Fibroblast of lung (primary cell): Measurements from ENCODE around the gene CGNL1. TPM values are rescaled to one million over a fixed set of nuclear protein-coding genes. Genes with fewer than 3 reads are reported as not detected.

Source experiments
- DNase-seq, 2 donors: peaks; one replicate each; pipeline versions ENCODE4 v3.0.0 to v3.0.0-alpha.2; 2010; ENCODE audit warnings: low read depth in 2 of 2
- H2AFZ ChIP-seq: 2 replicates; pipeline ENCODE4 v1.5.1; 2012; ENCODE audit warnings: low read length, control low read depth, inconsistent platforms
- H3K27ac ChIP-seq: 2 replicates; pipeline ENCODE4 v1.5.1; 2011; ENCODE audit warnings: low read length, control low read depth; ENCODE audit not compliant: insufficient read depth
- H3K27me3 ChIP-seq: 2 replicates; pipeline ENCODE4 v1.5.1; 2011; ENCODE audit warnings: mild to moderate bottlenecking, low read length; ENCODE audit not compliant: control insufficient read depth, insufficient read depth
- H3K36me3 ChIP-seq: 2 replicates; pipeline ENCODE4 v1.5.1; 2011; ENCODE audit warnings: low read length; ENCODE audit not compliant: control insufficient read depth, insufficient read depth
- H3K4me1 ChIP-seq: 2 replicates; pipeline ENCODE4 v1.5.1; 2011; ENCODE audit warnings: low read length; ENCODE audit not compliant: control insufficient read depth, insufficient read depth; ENCODE audit errors: extremely low read depth
- H3K4me2 ChIP-seq: 2 replicates; pipeline ENCODE4 v1.5.1; 2011; ENCODE audit warnings: low read length, control low read depth; ENCODE audit not compliant: insufficient read depth; ENCODE audit errors: extremely low read depth
- H3K4me3 ChIP-seq, 4 experiments: fragments of 200-600 bp in 1 of 4; sonication (generic) in 1 of 4; replicated peaks in 1 of 4; 2 replicates each; pipeline ENCODE4 v1.5.1; 2011 to 2016; ENCODE audit warnings: low read length in 4 of 4, low read depth in 3 of 4, mild to moderate bottlenecking in 3 of 4, control low read depth in 2 of 4, inconsistent platforms in 1 of 4, mixed read lengths in 1 of 4; ENCODE audit not compliant: insufficient read depth in 1 of 4; ENCODE audit errors: control extremely low read depth in 1 of 4
- H3K79me2 ChIP-seq: 2 replicates; pipeline ENCODE4 v1.5.1; 2012; ENCODE audit warnings: mild to moderate bottlenecking, low read length, inconsistent platforms; ENCODE audit not compliant: control insufficient read depth, insufficient read depth
- H3K9ac ChIP-seq: 2 replicates; pipeline ENCODE4 v1.5.1; 2011; ENCODE audit warnings: mild to moderate bottlenecking, low read length, control low read depth; ENCODE audit not compliant: insufficient read depth
- H3K9me3 ChIP-seq: 2 replicates; pipeline ENCODE4 v1.5.1; 2012; ENCODE audit warnings: low read depth, low read length; ENCODE audit not compliant: control insufficient read depth, insufficient read depth
- H4K20me1 ChIP-seq: 2 replicates; pipeline ENCODE4 v1.5.1; 2011; ENCODE audit warnings: low read length; ENCODE audit not compliant: control insufficient read depth, insufficient read depth; ENCODE audit errors: extremely low read depth
- EZH2 ChIP-seq: IDR thresholded peaks from 2 replicates; pipeline ENCODE4 v1.5.1; 2012; ENCODE audit warnings: low read length, control low read depth, mild to moderate bottlenecking; ENCODE audit errors: missing control alignments
- polyA plus RNA-seq, 2 donors: library from polyadenylated mRNA; depleted of rRNA in 1 of 2; stranded (reverse) in 1 of 2; unstranded in 1 of 2; fragments of >200 nt; gene quantifications; 2 replicates each; pipeline ENCODE4 v1.2.1, GENCODE V29; 2011 to 2012; ENCODE audit warnings: missing spikeins in 1 of 2
- total RNA-seq: library from RNA; depleted of rRNA; stranded (reverse); fragments of >200 nt; gene quantifications from 2 replicates; pipeline ENCODE4 v1.2.1, GENCODE V29; 2014
- TF ChIP-seq, protein P1 (sequence below), 2 donors: IDR thresholded peaks in 1 of 2; conservative IDR thresholded peaks in 1 of 2; 1 replicate in 1 of 2; 2 replicates in 1 of 2; pipeline ENCODE4 v1.5.1; 2011 to 2012; ENCODE audit warnings: low read length in 2 of 2, control low read depth in 1 of 2, inconsistent platforms in 1 of 2, low read depth in 1 of 2, mild to moderate bottlenecking in 1 of 2

Gene CGNL1
- total and polyA plus RNA-seq, 2 donors (not counting 1 experiment from before 2014, with no cell fraction given) = 0.18 to 6.1 TPM

DNA sequence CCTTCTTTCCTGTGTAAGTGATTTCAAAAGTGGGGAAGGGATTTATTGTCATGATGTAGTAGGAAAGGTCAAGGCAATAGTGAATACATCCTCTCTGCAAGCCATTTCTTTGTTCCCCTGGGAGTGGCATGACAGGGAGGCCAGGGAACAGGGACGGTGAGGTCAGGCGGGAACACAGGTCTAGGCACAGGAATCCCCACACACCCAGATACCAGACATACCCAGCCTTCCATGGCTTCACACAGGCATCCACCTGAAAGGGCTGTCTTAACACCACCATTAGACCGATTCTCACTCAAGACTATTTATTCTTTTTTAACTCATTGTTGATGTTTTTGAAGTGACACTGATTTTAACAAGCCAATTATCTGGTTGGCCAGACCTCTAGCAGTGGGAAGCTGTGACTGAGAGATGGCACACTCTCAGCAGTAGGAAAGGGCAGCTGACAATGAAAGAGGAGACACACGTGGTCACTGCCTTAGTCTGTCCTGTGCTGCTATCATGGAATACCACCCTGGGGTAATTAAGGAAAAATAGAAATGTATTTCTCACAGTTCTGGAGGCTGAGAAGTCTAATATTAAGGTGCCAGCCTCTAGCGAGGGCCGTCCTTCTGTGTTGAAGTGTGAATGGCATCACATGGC is 140.8 kb downstream of the CGNL1 start:
- Histone ChIP-seq H3K27me3 (no peaks in the 10 kb centered on the region), H2AFZ (no peak overlapping the region), H3K4me1 (no peaks in the 10 kb centered on the region), H3K9me3 (no peaks in the 10 kb centered on the region), H3K4me2 (no peak overlapping the region), H3K9ac (no peak overlapping the region), H4K20me1 (no peaks in the 10 kb centered on the region), H3K27ac (no peak overlapping the region), H3K79me2 (no peaks in the 10 kb centered on the region), H3K36me3 (no peaks in the 10 kb centered on the region), H3K4me3 (no peak overlapping the region)
- DNase-seq = no peak
- TF ChIP-seq, protein P1, sequence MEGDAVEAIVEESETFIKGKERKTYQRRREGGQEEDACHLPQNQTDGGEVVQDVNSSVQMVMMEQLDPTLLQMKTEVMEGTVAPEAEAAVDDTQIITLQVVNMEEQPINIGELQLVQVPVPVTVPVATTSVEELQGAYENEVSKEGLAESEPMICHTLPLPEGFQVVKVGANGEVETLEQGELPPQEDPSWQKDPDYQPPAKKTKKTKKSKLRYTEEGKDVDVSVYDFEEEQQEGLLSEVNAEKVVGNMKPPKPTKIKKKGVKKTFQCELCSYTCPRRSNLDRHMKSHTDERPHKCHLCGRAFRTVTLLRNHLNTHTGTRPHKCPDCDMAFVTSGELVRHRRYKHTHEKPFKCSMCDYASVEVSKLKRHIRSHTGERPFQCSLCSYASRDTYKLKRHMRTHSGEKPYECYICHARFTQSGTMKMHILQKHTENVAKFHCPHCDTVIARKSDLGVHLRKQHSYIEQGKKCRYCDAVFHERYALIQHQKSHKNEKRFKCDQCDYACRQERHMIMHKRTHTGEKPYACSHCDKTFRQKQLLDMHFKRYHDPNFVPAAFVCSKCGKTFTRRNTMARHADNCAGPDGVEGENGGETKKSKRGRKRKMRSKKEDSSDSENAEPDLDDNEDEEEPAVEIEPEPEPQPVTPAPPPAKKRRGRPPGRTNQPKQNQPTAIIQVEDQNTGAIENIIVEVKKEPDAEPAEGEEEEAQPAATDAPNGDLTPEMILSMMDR (conservative IDR thresholded peaks at IDR 0.05 in 1 of 2, IDR thresholded peaks at IDR 0.05 in 1 of 2; ENCODE audit: low read depth in 1 of 2, low read length in 2 of 2) = no peak
- no peak for TF ChIP-seq EZH2

DNA sequence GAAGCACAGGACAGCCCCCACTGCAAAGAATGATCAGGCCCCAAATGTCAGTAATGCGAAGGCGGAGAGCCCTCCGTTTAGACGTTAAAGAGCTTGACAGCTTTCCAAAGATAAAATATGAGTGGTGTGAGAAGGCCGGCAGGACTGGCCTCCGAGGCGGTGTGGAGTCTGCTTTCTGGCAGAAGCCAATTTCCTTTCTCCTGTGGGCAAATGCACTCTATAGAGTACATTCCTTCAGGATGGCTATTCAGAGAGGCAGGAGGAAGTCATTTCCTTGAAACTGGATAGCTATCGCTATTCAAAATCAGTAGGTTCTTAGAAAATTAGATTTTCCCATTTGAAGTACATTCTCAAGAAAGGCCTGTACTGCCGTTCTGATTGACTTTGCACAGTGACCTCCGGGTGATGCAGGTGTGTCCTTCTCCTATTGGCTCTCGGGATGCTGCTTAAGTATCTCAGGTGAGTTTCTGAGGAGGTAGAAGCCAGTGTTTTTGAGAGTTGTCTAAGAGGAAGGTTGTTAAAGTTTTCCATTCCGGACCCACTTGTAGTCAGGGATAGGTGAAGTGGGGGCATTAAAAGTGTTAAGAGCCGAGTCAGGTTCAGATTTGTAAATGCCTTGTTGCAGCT is 142.6 kb downstream of the CGNL1 start:
- H2AFZ ChIP-seq = no peak overlapping the region
- no peak overlapping the region for H3K4me2 ChIP-seq
- H3K4me1 ChIP-seq = no peaks in the 10 kb centered on the region
- no peaks in the 10 kb centered on the region for H3K79me2 ChIP-seq
- DNase-seq = no peak
- no peak overlapping the region for H3K4me3 ChIP-seq
- no peak overlapping the region for H3K9ac ChIP-seq
- no peaks in the 10 kb centered on the region for H3K36me3 ChIP-seq
- no peaks in the 10 kb centered on the region for H3K9me3 ChIP-seq
- H4K20me1 ChIP-seq = no peaks in the 10 kb centered on the region
- H3K27me3 ChIP-seq = no peaks in the 10 kb centered on the region
- no peak for TF ChIP-seq EZH2
- TF ChIP-seq, protein P1 (conservative IDR thresholded peaks at IDR 0.05 in 1 of 2, IDR thresholded peaks at IDR 0.05 in 1 of 2; ENCODE audit: low read depth in 1 of 2, low read length in 2 of 2) = no peak
- H3K27ac ChIP-seq = no peak overlapping the region

DNA sequence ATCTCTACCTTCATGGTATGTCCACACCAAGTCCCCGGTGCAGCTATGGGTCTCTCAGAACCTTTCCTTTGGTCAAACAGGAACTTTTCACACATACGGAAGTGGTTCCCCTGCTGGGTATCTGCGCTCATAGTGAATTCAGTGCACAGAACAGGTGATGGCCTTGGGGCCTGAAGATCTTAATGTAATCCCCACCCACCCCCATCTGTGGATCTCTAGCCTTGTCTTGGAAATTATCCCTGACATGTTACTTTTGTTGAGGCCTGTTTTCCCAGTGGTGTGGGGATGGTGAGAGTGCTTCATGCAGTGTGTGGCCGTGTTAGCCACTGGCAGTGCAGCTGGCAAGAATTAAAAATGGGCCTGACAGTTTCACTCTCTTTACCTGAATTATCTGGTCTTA is 143.5 kb downstream of the CGNL1 start:
- H3K4me3 ChIP-seq = no peak overlapping the region
- H3K36me3 ChIP-seq = no peaks in the 10 kb centered on the region
- H4K20me1 ChIP-seq = no peaks in the 10 kb centered on the region
- no peak overlapping the region for H3K9ac ChIP-seq
- H3K27ac ChIP-seq = no peak overlapping the region
- H3K79me2 ChIP-seq = no peaks in the 10 kb centered on the region
- H3K27me3 ChIP-seq = no peaks in the 10 kb centered on the region
- TF ChIP-seq, protein P1 (conservative IDR thresholded peaks at IDR 0.05 in 1 of 2, IDR thresholded peaks at IDR 0.05 in 1 of 2; ENCODE audit: low read depth in 1 of 2, low read length in 2 of 2) = no peak
- no peak for TF ChIP-seq EZH2
- no peak for DNase-seq
- H2AFZ ChIP-seq = no peak overlapping the region
- no peaks in the 10 kb centered on the region for H3K4me1 ChIP-seq
- H3K9me3 ChIP-seq = no peaks in the 10 kb centered on the region
- no peak overlapping the region for H3K4me2 ChIP-seq
